Measurements from ENCODE around the gene AADAC. TPM values are rescaled to one million over a fixed set of nuclear protein-coding genes. Genes with fewer than 3 reads are reported as not detected.
"Not testable (repeated sequence)": the region's sequence is repeated elsewhere in the genome, so short reads cannot be mapped to it uniquely, and the experiment has no call there.

Gene AADAC
- total RNA-seq, 1 donor from 2014 or later = not detected

GRCh38 chr3:151838574-151839312, 24.8 kb downstream of the AADAC start:
- no peak for DNase-seq (ENCODE audit: low spot score)
- no peak overlapping the region for H3K4me3 Mint-ChIP-seq (ENCODE audit: unreplicated experiment)
- TF ChIP-seq, protein P1, sequence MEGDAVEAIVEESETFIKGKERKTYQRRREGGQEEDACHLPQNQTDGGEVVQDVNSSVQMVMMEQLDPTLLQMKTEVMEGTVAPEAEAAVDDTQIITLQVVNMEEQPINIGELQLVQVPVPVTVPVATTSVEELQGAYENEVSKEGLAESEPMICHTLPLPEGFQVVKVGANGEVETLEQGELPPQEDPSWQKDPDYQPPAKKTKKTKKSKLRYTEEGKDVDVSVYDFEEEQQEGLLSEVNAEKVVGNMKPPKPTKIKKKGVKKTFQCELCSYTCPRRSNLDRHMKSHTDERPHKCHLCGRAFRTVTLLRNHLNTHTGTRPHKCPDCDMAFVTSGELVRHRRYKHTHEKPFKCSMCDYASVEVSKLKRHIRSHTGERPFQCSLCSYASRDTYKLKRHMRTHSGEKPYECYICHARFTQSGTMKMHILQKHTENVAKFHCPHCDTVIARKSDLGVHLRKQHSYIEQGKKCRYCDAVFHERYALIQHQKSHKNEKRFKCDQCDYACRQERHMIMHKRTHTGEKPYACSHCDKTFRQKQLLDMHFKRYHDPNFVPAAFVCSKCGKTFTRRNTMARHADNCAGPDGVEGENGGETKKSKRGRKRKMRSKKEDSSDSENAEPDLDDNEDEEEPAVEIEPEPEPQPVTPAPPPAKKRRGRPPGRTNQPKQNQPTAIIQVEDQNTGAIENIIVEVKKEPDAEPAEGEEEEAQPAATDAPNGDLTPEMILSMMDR (IDR thresholded peaks at IDR 0.05) = peak; percentile 98

DNA sequence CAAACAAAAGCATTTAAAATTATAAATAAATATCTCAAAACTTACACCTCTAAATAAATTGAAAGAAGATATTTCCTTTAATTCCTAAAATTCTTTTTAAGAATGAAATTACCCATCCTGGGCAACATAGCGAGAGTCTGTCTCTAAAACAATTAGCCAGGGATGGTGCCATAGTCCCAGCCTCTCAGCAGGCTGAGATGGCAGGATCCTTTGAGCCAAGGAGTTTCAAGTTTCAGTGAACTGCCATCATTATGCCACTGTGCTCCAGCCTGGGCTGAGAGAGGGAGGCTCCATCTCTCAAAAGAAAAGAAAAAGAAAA, 25.4 kb downstream of the AADAC start:
- H3K36me3 Mint-ChIP-seq (ENCODE audit: low read depth) = no peaks in the 10 kb centered on the region
- no peaks in the 10 kb centered on the region for H3K27me3 Mint-ChIP-seq (ENCODE audit: low read depth)
- TF ChIP-seq, protein P1 (IDR thresholded peaks at IDR 0.05) = peak; percentile 46
- H3K4me3 Mint-ChIP-seq (ENCODE audit: unreplicated experiment) = no peak overlapping the region
- peaks cover 20% of the 10 kb centered on the region for H3K4me1 Mint-ChIP-seq (ENCODE audit: low read depth)
- DNase-seq (ENCODE audit: low spot score) = no peak
- H3K27ac Mint-ChIP-seq (ENCODE audit: unreplicated experiment) = no peak overlapping the region
- no peaks in the 10 kb centered on the region for H3K9me3 Mint-ChIP-seq (ENCODE audit: low read depth)

More at GRCh38 chr3:151838574-151839312, 24.8 kb downstream of the AADAC start:
- no peaks in the 10 kb centered on the region for H3K27me3 Mint-ChIP-seq (ENCODE audit: low read depth)
- no peak overlapping the region for H3K27ac Mint-ChIP-seq (ENCODE audit: unreplicated experiment)
- no peaks in the 10 kb centered on the region for H3K9me3 Mint-ChIP-seq (ENCODE audit: low read depth)
- H3K36me3 Mint-ChIP-seq (ENCODE audit: low read depth) = no peaks in the 10 kb centered on the region
- H3K4me1 Mint-ChIP-seq (ENCODE audit: low read depth) = peaks cover 20% of the 10 kb centered on the region

- Mint-ChIP-seq H3K27me3 (ENCODE audit: low read depth) (no peaks in the 10 kb centered on the region), H3K4me3 (ENCODE audit: unreplicated experiment) (no peak overlapping the region), H3K9me3 (ENCODE audit: low read depth) (no peaks in the 10 kb centered on the region)
Observed at GRCh38 chr3:151841801-151842200, 27.9 kb downstream of the AADAC start.

DNA sequence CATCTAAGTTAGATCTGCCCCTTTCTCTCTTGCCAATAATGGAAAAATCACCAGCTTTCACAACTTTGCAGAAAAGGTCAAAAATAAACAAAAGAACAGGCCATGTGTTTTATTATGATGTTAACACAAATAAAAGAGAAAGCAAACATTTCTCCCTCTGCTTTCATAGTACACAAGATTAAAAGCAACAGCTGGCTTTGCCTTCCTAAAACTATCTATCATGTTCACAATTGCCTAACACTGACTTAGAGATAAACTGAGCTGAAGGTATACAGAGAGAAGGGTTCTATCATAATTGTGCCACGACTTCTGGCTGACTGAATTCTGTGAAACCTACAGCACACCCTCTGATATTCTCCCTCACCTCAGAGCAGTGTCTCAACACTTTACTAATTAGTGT, 29.4 kb downstream of the AADAC start:
- Mint-ChIP-seq H3K27ac (ENCODE audit: unreplicated experiment) (no peak overlapping the region), H3K4me1 (ENCODE audit: low read depth) (peaks cover 6% of the 10 kb centered on the region), H3K9me3 (ENCODE audit: low read depth) (peaks cover 3% of the 10 kb centered on the region), H3K36me3 (ENCODE audit: low read depth) (no peaks in the 10 kb centered on the region), H3K27me3 (ENCODE audit: low read depth) (no peaks in the 10 kb centered on the region), H3K4me3 (ENCODE audit: unreplicated experiment) (no peak overlapping the region)
- DNase-seq (ENCODE audit: low spot score) = no peak
- TF ChIP-seq, protein P1 (IDR thresholded peaks at IDR 0.05) = no peak

More at GRCh38 chr3:151841801-151842200, 27.9 kb downstream of the AADAC start:
- no peaks in the 10 kb centered on the region for H3K36me3 Mint-ChIP-seq (ENCODE audit: low read depth)
- no peak overlapping the region for H3K27ac Mint-ChIP-seq (ENCODE audit: unreplicated experiment)
- TF ChIP-seq, protein P1 (IDR thresholded peaks at IDR 0.05) = peak; percentile 8
- peaks cover 14% of the 10 kb centered on the region for H3K4me1 Mint-ChIP-seq (ENCODE audit: low read depth)
- DNase-seq (ENCODE audit: low spot score) = no peak

GRCh38 chr3:151845306-151845905, 31.5 kb downstream of the AADAC start:
- H3K27ac Mint-ChIP-seq (ENCODE audit: unreplicated experiment) = no peak overlapping the region
- peaks cover 6% of the 10 kb centered on the region for H3K4me1 Mint-ChIP-seq (ENCODE audit: low read depth)
- H3K4me3 Mint-ChIP-seq (ENCODE audit: unreplicated experiment) = no peak overlapping the region
- DNase-seq (ENCODE audit: low spot score) = no peak
- TF ChIP-seq, protein P1 (IDR thresholded peaks at IDR 0.05) = no peak
- H3K27me3 Mint-ChIP-seq (ENCODE audit: low read depth) = no peaks in the 10 kb centered on the region
- H3K9me3 Mint-ChIP-seq (ENCODE audit: low read depth) = peaks cover 23% of the 10 kb centered on the region
- peaks cover 7% of the 10 kb centered on the region for H3K36me3 Mint-ChIP-seq (ENCODE audit: low read depth)

- peaks cover 29% of the 10 kb centered on the region for H3K9me3 Mint-ChIP-seq (ENCODE audit: low read depth)
- H3K4me3 Mint-ChIP-seq (ENCODE audit: unreplicated experiment); H3K27ac Mint-ChIP-seq (ENCODE audit: unreplicated experiment); H3K36me3 Mint-ChIP-seq (ENCODE audit: low read depth); H3K27me3 Mint-ChIP-seq (ENCODE audit: low read depth); DNase-seq (ENCODE audit: low spot score); H3K4me1 Mint-ChIP-seq (ENCODE audit: low read depth): not testable (repeated sequence)
Observed at GRCh38 chr3:151850065-151850464, 36.1 kb downstream of the AADAC start.

Data from chondrocyte (in vitro differentiated cells).